ENCODE measurements around the gene PTPRT. TPM values are rescaled to one million over a fixed set of nuclear protein-coding genes. Genes with fewer than 3 reads are reported as not detected.

The PTPRT gene
- total RNA-seq, 1 experiment from 2014 or later = 0.20 TPM

GRCh38 chr20:42957704-42958095, 232.0 kb downstream of the PTPRT start:
- Mint-ChIP-seq H3K9me3 (ENCODE audit: unreplicated experiment) (peaks cover 10% of the 10 kb centered on the region), H3K4me1 (ENCODE audit: low read depth, unreplicated experiment) (no peaks in the 10 kb centered on the region), H3K4me3 (ENCODE audit: unreplicated experiment) (no peak overlapping the region), H3K27ac (ENCODE audit: unreplicated experiment) (no peak overlapping the region), H3K36me3 (ENCODE audit: insufficient read depth, unreplicated experiment) (no peaks in the 10 kb centered on the region), H3K27me3 (ENCODE audit: insufficient read depth, unreplicated experiment) (peaks cover 6% of the 10 kb centered on the region)
- Histone ChIP-seq H3K4me3 (ENCODE audit: low read depth, low read length) (no peak overlapping the region), H3K27me3 (replicated peaks; ENCODE audit: control insufficient read depth, insufficient read depth, low read length) (no peaks in the 10 kb centered on the region), H3K36me3 (ENCODE audit: control insufficient read depth, insufficient read depth, low read length) (no peaks in the 10 kb centered on the region), H3K9me3 (no peaks in the 10 kb centered on the region; the same call in 1 of the 2 replicates), H3K4me1 (no peaks in the 10 kb centered on the region)
- TF ChIP-seq CTCF (IDR thresholded peaks at IDR 0.05; ENCODE audit: insufficient read depth in 1 of 2, low read depth in 1 of 2, low read length in 1 of 2, severe bottlenecking in 1 of 2, unreplicated experiment in 1 of 2) = no peak
- ChIA-PET CTCF (no interaction called here), POLR2A (no interaction called here)
- no TSS peak for BruUV-seq (replicated peaks)
- DNase-seq = no peak
- intact Hi-C loops (cut with micrococcal nuclease; ENCODE audit: unreplicated experiment) = no loop called here

GRCh38 chr20:42957018-42957703, 232.5 kb downstream of the PTPRT start:
- Histone ChIP-seq H3K4me3 (ENCODE audit: low read depth, low read length) (no peak overlapping the region), H3K4me1 (no peaks in the 10 kb centered on the region), H3K36me3 (ENCODE audit: control insufficient read depth, insufficient read depth, low read length) (no peaks in the 10 kb centered on the region), H3K9me3 (no peaks in the 10 kb centered on the region; the same call in 1 of the 2 replicates), H3K27me3 (replicated peaks; ENCODE audit: control insufficient read depth, insufficient read depth, low read length) (no peaks in the 10 kb centered on the region)
- Mint-ChIP-seq H3K36me3 (ENCODE audit: insufficient read depth, unreplicated experiment) (no peaks in the 10 kb centered on the region), H3K27me3 (ENCODE audit: insufficient read depth, unreplicated experiment) (peaks cover 6% of the 10 kb centered on the region), H3K4me1 (ENCODE audit: low read depth, unreplicated experiment) (no peaks in the 10 kb centered on the region), H3K27ac (ENCODE audit: unreplicated experiment) (no peak overlapping the region), H3K4me3 (ENCODE audit: unreplicated experiment) (no peak overlapping the region), H3K9me3 (ENCODE audit: unreplicated experiment) (peaks cover 6% of the 10 kb centered on the region)
- no peak for DNase-seq
- BruUV-seq (replicated peaks) = no TSS peak
- intact Hi-C loops (cut with micrococcal nuclease; ENCODE audit: unreplicated experiment) = no loop called here
- CTCF ChIA-PET = no interaction called here
- POLR2A ChIA-PET = no interaction called here
- TF ChIP-seq CTCF (IDR thresholded peaks at IDR 0.05; ENCODE audit: insufficient read depth in 1 of 2, low read depth in 1 of 2, low read length in 1 of 2, severe bottlenecking in 1 of 2, unreplicated experiment in 1 of 2) = no peak

- BruUV-seq (replicated peaks) = no TSS peak
- DNase-seq = no peak
- TF ChIP-seq CTCF (IDR thresholded peaks at IDR 0.05; ENCODE audit: insufficient read depth in 1 of 2, low read depth in 1 of 2, low read length in 1 of 2, severe bottlenecking in 1 of 2, unreplicated experiment in 1 of 2) = no peak
- intact Hi-C loops (cut with micrococcal nuclease; ENCODE audit: unreplicated experiment) = no loop called here
- Histone ChIP-seq H3K27me3 (replicated peaks; ENCODE audit: control insufficient read depth, insufficient read depth, low read length) (no peaks in the 10 kb centered on the region), H3K9me3 (no peaks in the 10 kb centered on the region; the same call in 1 of the 2 replicates), H3K4me3 (ENCODE audit: low read depth, low read length) (no peak overlapping the region), H3K36me3 (ENCODE audit: control insufficient read depth, insufficient read depth, low read length) (no peaks in the 10 kb centered on the region), H3K4me1 (no peaks in the 10 kb centered on the region)
- Mint-ChIP-seq H3K27ac (ENCODE audit: unreplicated experiment) (no peak overlapping the region), H3K27me3 (ENCODE audit: insufficient read depth, unreplicated experiment) (peaks cover 6% of the 10 kb centered on the region), H3K9me3 (ENCODE audit: unreplicated experiment) (peaks cover 9% of the 10 kb centered on the region), H3K4me1 (ENCODE audit: low read depth, unreplicated experiment) (no peaks in the 10 kb centered on the region), H3K36me3 (ENCODE audit: insufficient read depth, unreplicated experiment) (no peaks in the 10 kb centered on the region), H3K4me3 (ENCODE audit: unreplicated experiment) (no peak overlapping the region)
- CTCF ChIA-PET = no interaction called here
- POLR2A ChIA-PET = no interaction called here
Observed at GRCh38 chr20:42955713-42956112, 234.0 kb downstream of the PTPRT start.
